IMR-90 (cell line): Measurements from ENCODE around the gene KRTAP10-7. TPM values are rescaled to one million over a fixed set of nuclear protein-coding genes. Genes with fewer than 3 reads are reported as not detected.

Experiments
- ATAC-seq: fragments of 200-7000 bp; cut with Tn5 transposase; 2 replicates; pipeline ENCODE4 v1.9.1; 2020; ENCODE audit warnings: low read depth, mild to moderate bottlenecking, moderate library complexity
- BruUV-seq: library from RNA; stranded (reverse); fragments of 400-500 nt; replicated peaks from 2 replicates; lab custom pipeline; 2021; lab: Mats Ljungman, UMichigan
- CTCF ChIA-PET: fragments of 300-600 bp; formaldehyde crosslinking; extraction: SDS; loops from one replicate; lab custom pipeline; 2021; ENCODE audit warnings: antibody characterized with exemption; lab: Yijun Ruan, JAX
- POLR2A ChIA-PET: fragments of 300-600 bp; sonication (Branson Sonifier 250); formaldehyde crosslinking; loops from one replicate; lab custom pipeline; 2022; ENCODE audit warnings: antibody characterized with exemption; ENCODE audit not compliant: unreplicated experiment; lab: Charles Lee
- DNase-seq: peaks from one replicate; pipeline ENCODE4 v3.0.0; 2013
- H2AFZ ChIP-seq: replicated peaks from 2 replicates; pipeline ENCODE3; 2013; ENCODE audit warnings: low read length, mild to moderate bottlenecking; ENCODE audit not compliant: poor library complexity
- H2AK5ac ChIP-seq: 2 replicates; pipeline ENCODE4 v1.6.1; 2013; ENCODE audit warnings: low read depth, low read length, inconsistent platforms
- H2AK9ac ChIP-seq: replicated peaks from 2 replicates; pipeline ENCODE3; 2013; ENCODE audit warnings: mild to moderate bottlenecking, low read depth, low read length, moderate library complexity; ENCODE audit not compliant: poor library complexity
- H2BK120ac ChIP-seq: 2 replicates; pipeline ENCODE4 v1.6.1; 2013; ENCODE audit warnings: low read depth, low read length, inconsistent platforms
- H2BK15ac ChIP-seq: 3 replicates; pipeline ENCODE4 v1.6.1; 2013; ENCODE audit warnings: low read depth, low read length, inconsistent platforms
- H2BK20ac ChIP-seq: 2 replicates; pipeline ENCODE4 v1.6.1; 2013; ENCODE audit warnings: low read depth, mild to moderate bottlenecking, inconsistent platforms, low read length, moderate library complexity
- H2BK5ac ChIP-seq: 2 replicates; pipeline ENCODE4 v1.6.1; 2013; ENCODE audit warnings: mild to moderate bottlenecking, low read depth, low read length, inconsistent platforms; ENCODE audit not compliant: poor library complexity, severe bottlenecking
- H3K14ac ChIP-seq: replicated peaks from 2 replicates; pipeline ENCODE4 v1.6.1; 2013; ENCODE audit warnings: low read depth, low read length, inconsistent platforms
- H3K18ac ChIP-seq: 2 replicates; pipeline ENCODE4 v1.6.1; 2013; ENCODE audit warnings: low read depth, low read length, control low read depth
- H3K23ac ChIP-seq: 2 replicates; pipeline ENCODE4 v1.6.1; 2013; ENCODE audit warnings: low read depth, low read length, inconsistent platforms
- H3K27ac ChIP-seq: 2 replicates; pipeline ENCODE4 v1.5.1; 2013; ENCODE audit warnings: mild to moderate bottlenecking, control low read depth, low read length; ENCODE audit not compliant: insufficient read depth
- H3K27me3 ChIP-seq: 2 replicates; pipeline ENCODE4 v1.6.1; 2013; ENCODE audit warnings: low read length; ENCODE audit not compliant: control insufficient read depth, insufficient read depth
- H3K36me3 ChIP-seq: 2 replicates; pipeline ENCODE4 v1.6.1; 2013; ENCODE audit warnings: low read length, mixed read lengths; ENCODE audit not compliant: control insufficient read depth, insufficient read depth
- H3K4ac ChIP-seq: 2 replicates; pipeline ENCODE4 v1.6.1; 2013; ENCODE audit warnings: low read depth, low read length, inconsistent platforms
- H3K4me1 ChIP-seq: 2 replicates; pipeline ENCODE4 v1.6.1; 2013; ENCODE audit warnings: low read length, mixed read lengths; ENCODE audit not compliant: control insufficient read depth, insufficient read depth
- H3K4me2 ChIP-seq: 2 replicates; pipeline ENCODE4 v1.6.1; 2013; ENCODE audit warnings: low read depth, mild to moderate bottlenecking, control low read depth, low read length, moderate library complexity
- H3K4me3 ChIP-seq: 2 replicates; pipeline ENCODE4 v1.5.1; 2013; ENCODE audit warnings: low read depth, mild to moderate bottlenecking, control low read depth, low read length, moderate library complexity; ENCODE audit not compliant: insufficient read depth
- H3K56ac ChIP-seq: 2 replicates; pipeline ENCODE4 v1.6.1; 2013; ENCODE audit warnings: low read length, inconsistent platforms; ENCODE audit not compliant: insufficient read depth; ENCODE audit errors: extremely low read depth
- H3K79me1 ChIP-seq, 2 experiments: 2 replicates each; pipeline ENCODE4 v1.6.1; 2013; ENCODE audit warnings: low read length in 2 of 2, inconsistent platforms in 1 of 2, low read depth in 1 of 2
- H3K9ac ChIP-seq: 2 replicates; pipeline ENCODE4 v1.6.1; 2013; ENCODE audit warnings: low read depth, low read length, control low read depth
- H3K9me1 ChIP-seq: 2 replicates; pipeline ENCODE4 v1.6.1; 2013; ENCODE audit warnings: low read length, inconsistent platforms; ENCODE audit not compliant: insufficient read depth
- H3K9me3 ChIP-seq: 2 replicates; pipeline ENCODE4 v1.6.1; 2013; ENCODE audit warnings: low read length; ENCODE audit not compliant: control insufficient read depth, insufficient read depth
- H4K20me1 ChIP-seq: 2 replicates; pipeline ENCODE4 v1.6.1; 2013; ENCODE audit warnings: low read length, inconsistent platforms; ENCODE audit not compliant: insufficient read depth
- H4K5ac ChIP-seq: 2 replicates; pipeline ENCODE4 v1.6.1; 2013; ENCODE audit warnings: mild to moderate bottlenecking, low read depth, low read length, control low read depth
- H4K8ac ChIP-seq, 2 experiments: 2 replicates each; pipeline ENCODE4 v1.6.1; 2013; ENCODE audit warnings: low read depth in 2 of 2, low read length in 2 of 2, control low read depth in 1 of 2, inconsistent platforms in 1 of 2
- H4K91ac ChIP-seq: 2 replicates; pipeline ENCODE4 v1.6.1; 2013; ENCODE audit warnings: low read depth, low read length, inconsistent platforms; ENCODE audit not compliant: insufficient read depth
- BHLHE40 ChIP-seq: fragments of 150-350 bp; IDR thresholded peaks from 2 replicates; pipeline ENCODE4 v1.6.1; 2016; ENCODE audit warnings: mild to moderate bottlenecking, low read depth, low read length
- CEBPB ChIP-seq: IDR thresholded peaks from 2 replicates; pipeline ENCODE4 v1.6.1; 2012; ENCODE audit warnings: low read depth, low read length, improper control_type of control experiment
- CHD1 ChIP-seq: IDR thresholded peaks from 2 replicates; pipeline ENCODE4 v1.6.1; 2012; ENCODE audit warnings: low read depth, low read length, improper control_type of control experiment
- FOS ChIP-seq: fragments of 150-350 bp; IDR thresholded peaks from 2 replicates; pipeline ENCODE4 v1.6.1; 2016; ENCODE audit warnings: low read depth, low read length
- MAFK ChIP-seq: IDR thresholded peaks from 2 replicates; pipeline ENCODE4 v1.6.1; 2012; ENCODE audit warnings: low read depth, low read length, improper control_type of control experiment
- MAZ ChIP-seq: IDR thresholded peaks from 2 replicates; pipeline ENCODE4 v1.6.1; 2012; ENCODE audit warnings: low read depth, mild to moderate bottlenecking, low read length, improper control_type of control experiment, moderate library complexity, borderline replicate concordance
- MXI1 ChIP-seq: IDR thresholded peaks from 2 replicates; pipeline ENCODE4 v1.6.1; 2012; ENCODE audit warnings: low read depth, mild to moderate bottlenecking, low read length, moderate library complexity, borderline replicate concordance
- NFE2L2 ChIP-seq: fragments of 150-350 bp; IDR thresholded peaks from 2 replicates; pipeline ENCODE4 v1.6.1; 2016; ENCODE audit warnings: low read depth, mild to moderate bottlenecking, low read length
- POLR2A ChIP-seq: IDR thresholded peaks from 2 replicates; pipeline ENCODE4 v1.6.1; 2012; ENCODE audit warnings: mild to moderate bottlenecking, low read depth, low read length
- RAD21 ChIP-seq: IDR thresholded peaks from 2 replicates; pipeline ENCODE4 v1.6.1; 2012; ENCODE audit warnings: low read length, improper control_type of control experiment
- RCOR1 ChIP-seq: IDR thresholded peaks from 2 replicates; pipeline ENCODE4 v1.6.1; 2012; ENCODE audit warnings: mild to moderate bottlenecking, low read length, improper control_type of control experiment; ENCODE audit not compliant: insufficient replicate concordance
- RFX5 ChIP-seq: IDR thresholded peaks from 2 replicates; pipeline ENCODE4 v1.8.0; 2012; ENCODE audit warnings: low read depth, mild to moderate bottlenecking, low read length, moderate library complexity
- SMC3 ChIP-seq: fragments of 150-350 bp; IDR thresholded peaks from 2 replicates; pipeline ENCODE4 v1.6.1; 2016; ENCODE audit warnings: low read depth, mild to moderate bottlenecking, antibody characterized with exemption, low read length, moderate library complexity
- WGBS, 2 experiments: methylation state at CpG; one replicate each; pipeline versions ENCODE4 v1.1.5 to v1.1.7; 2013; ENCODE audit warnings: missing lambda C conversion rate in 2 of 2; ENCODE audit not compliant: insufficient read length in 1 of 2; ENCODE audit errors: extremely low coverage in 2 of 2; 5-methylcytosine and 5-hydroxymethylcytosine counted together
- dilution Hi-C: fragments of 300-500 bp; cut with HindIII; formaldehyde crosslinking; loops from one replicate; pipeline ENCODE4 v1.14.3; 2018; ENCODE audit warnings: low sequenced_read_pairs; ENCODE audit not compliant: unreplicated experiment
- in situ Hi-C: fragments of 300-500 bp; cut with MboI; formaldehyde crosslinking; loops from 3 replicates; pipeline ENCODE4 v1.14.3; 2019; ENCODE audit warnings: low sequenced_read_pairs, inconsistent platforms, mixed read lengths
- intact Hi-C: fragments of 100-400 bp; cut with micrococcal nuclease; formaldehyde crosslinking; loops from 2 replicates; pipeline ENCODE4 v1.10.0; 2022
- polyA plus RNA-seq, 3 experiments: library from polyadenylated mRNA; depleted of rRNA; stranded (reverse); fragments of >200 nt; gene quantifications; 2 replicates each; pipeline ENCODE4 v1.2.3, GENCODE V29; 2012; ENCODE audit warnings: low replicate concordance in 1 of 3
- total RNA-seq: library from RNA; depleted of rRNA; stranded (reverse); fragments of >200 nt; gene quantifications from 2 replicates; pipeline ENCODE4 v1.2.3, GENCODE V29; 2012
- TF ChIP-seq, protein P1 (sequence below): conservative IDR thresholded peaks from 2 replicates; pipeline ENCODE4 v1.5.1; 2012; ENCODE audit warnings: mild to moderate bottlenecking, low read depth, low read length, improper control_type of control experiment
- TF ChIP-seq, protein P2 (sequence below): fragments of 150-350 bp; IDR thresholded peaks from 2 replicates; pipeline ENCODE4 v1.6.1; 2017; ENCODE audit warnings: mild to moderate bottlenecking, antibody characterized with exemption, low read length, low read depth
- TF ChIP-seq, protein P3 (sequence below): fragments of 150-350 bp; IDR thresholded peaks from 2 replicates; pipeline ENCODE4 v1.6.1; 2016; ENCODE audit warnings: low read depth, mild to moderate bottlenecking, low read length, moderate library complexity, borderline replicate concordance

The KRTAP10-7 gene
- total and polyA plus RNA-seq, 2 of the 4 experiments (the other 2 are of a cell fraction) = not detected

DNA sequence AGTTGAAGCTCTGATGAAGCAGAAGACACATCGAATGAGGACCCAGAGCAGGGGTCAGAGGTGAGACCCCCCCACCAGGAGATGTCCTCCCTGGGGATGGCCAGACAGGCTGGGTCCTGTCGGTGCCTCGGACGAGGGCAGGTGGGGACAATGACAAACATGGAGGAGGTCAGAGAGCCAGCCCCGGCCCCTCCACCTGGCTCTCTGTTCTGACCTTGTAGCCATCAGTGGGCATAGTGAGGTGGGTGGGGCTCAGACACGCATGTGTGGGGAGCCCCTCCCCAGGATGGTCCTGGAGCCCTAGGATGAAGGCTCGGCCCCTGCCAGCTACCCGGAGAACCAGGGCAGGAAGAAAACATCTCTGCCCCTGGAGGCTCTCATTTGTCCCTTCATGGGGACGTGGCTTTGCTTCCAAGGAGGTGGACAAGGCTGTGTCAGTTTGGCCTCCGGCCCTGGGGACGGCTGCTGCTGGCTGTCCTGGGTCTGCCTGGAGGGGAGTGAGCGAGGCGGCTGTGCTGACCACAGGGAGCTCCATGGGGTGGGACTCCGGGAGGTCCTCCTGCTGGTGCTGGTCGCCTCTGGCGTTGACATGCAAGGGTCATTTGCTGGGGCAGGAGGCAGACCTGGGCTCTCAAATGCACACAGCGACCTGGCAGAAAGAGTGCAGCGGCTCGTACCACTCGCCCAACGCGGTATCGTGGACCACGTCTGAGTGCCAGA lies 10.7 kb upstream of the KRTAP10-7 start:
- H3K14ac ChIP-seq = no peak overlapping the region
- H3K4me2 ChIP-seq = no peak overlapping the region
- H3K4me1 ChIP-seq = no peaks in the 10 kb centered on the region
- H4K20me1 ChIP-seq = no peaks in the 10 kb centered on the region
- DNase-seq (no peak), ATAC-seq (no peak)
- no peaks in the 10 kb centered on the region for H3K36me3 ChIP-seq
- ChIA-PET CTCF (interaction anchor here (0.6 kb wide), 1 partner anchor 570 kb away, joined by 3 read pairs; no protein-coding TSS in a partner anchor), POLR2A (no interaction called here)
- no peak overlapping the region for H3K4me3 ChIP-seq
- H2BK20ac ChIP-seq = no peak overlapping the region
- H3K18ac ChIP-seq = no peak overlapping the region
- no peak overlapping the region for H4K91ac ChIP-seq
- H2BK5ac ChIP-seq = no peak overlapping the region
- no peak overlapping the region for H3K27ac ChIP-seq
- no peak overlapping the region for H2AFZ ChIP-seq
- no peak overlapping the region for H4K8ac ChIP-seq
- H3K56ac ChIP-seq = no peak overlapping the region
- dilution Hi-C loops (no loop called here), in situ Hi-C loops (no loop called here), intact Hi-C loops (no loop called here)
- 61% methylated on average over 11 of the region's 24 CpGs; no CpG with 5 or more reads in 1 of the 2 experiments for WGBS, 2 experiments
- H3K27me3 ChIP-seq = peaks cover 5% of the 10 kb centered on the region; the same call in 1 of the 2 replicates
- no peak overlapping the region for H4K5ac ChIP-seq
- no peak overlapping the region for H3K4ac ChIP-seq
- H2BK120ac ChIP-seq = no peak overlapping the region
- no peaks in the 10 kb centered on the region; the same call in 1 of the 2 replicates for H3K9me3 ChIP-seq
- TF ChIP-seq RAD21 (no peak), CHD1 (no peak), POLR2A (no peak), BHLHE40 (no peak), MXI1 (no peak), MAZ (no peak), CEBPB (no peak), NFE2L2 (no peak), RCOR1 (no peak), MAFK (no peak), SMC3 (no peak), FOS (no peak), RFX5 (no peak)
- TF ChIP-seq, protein P1, sequence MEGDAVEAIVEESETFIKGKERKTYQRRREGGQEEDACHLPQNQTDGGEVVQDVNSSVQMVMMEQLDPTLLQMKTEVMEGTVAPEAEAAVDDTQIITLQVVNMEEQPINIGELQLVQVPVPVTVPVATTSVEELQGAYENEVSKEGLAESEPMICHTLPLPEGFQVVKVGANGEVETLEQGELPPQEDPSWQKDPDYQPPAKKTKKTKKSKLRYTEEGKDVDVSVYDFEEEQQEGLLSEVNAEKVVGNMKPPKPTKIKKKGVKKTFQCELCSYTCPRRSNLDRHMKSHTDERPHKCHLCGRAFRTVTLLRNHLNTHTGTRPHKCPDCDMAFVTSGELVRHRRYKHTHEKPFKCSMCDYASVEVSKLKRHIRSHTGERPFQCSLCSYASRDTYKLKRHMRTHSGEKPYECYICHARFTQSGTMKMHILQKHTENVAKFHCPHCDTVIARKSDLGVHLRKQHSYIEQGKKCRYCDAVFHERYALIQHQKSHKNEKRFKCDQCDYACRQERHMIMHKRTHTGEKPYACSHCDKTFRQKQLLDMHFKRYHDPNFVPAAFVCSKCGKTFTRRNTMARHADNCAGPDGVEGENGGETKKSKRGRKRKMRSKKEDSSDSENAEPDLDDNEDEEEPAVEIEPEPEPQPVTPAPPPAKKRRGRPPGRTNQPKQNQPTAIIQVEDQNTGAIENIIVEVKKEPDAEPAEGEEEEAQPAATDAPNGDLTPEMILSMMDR = no peak
- TF ChIP-seq, protein P2, sequence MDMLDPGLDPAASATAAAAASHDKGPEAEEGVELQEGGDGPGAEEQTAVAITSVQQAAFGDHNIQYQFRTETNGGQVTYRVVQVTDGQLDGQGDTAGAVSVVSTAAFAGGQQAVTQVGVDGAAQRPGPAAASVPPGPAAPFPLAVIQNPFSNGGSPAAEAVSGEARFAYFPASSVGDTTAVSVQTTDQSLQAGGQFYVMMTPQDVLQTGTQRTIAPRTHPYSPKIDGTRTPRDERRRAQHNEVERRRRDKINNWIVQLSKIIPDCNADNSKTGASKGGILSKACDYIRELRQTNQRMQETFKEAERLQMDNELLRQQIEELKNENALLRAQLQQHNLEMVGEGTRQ = no peak
- TF ChIP-seq, protein P3, sequence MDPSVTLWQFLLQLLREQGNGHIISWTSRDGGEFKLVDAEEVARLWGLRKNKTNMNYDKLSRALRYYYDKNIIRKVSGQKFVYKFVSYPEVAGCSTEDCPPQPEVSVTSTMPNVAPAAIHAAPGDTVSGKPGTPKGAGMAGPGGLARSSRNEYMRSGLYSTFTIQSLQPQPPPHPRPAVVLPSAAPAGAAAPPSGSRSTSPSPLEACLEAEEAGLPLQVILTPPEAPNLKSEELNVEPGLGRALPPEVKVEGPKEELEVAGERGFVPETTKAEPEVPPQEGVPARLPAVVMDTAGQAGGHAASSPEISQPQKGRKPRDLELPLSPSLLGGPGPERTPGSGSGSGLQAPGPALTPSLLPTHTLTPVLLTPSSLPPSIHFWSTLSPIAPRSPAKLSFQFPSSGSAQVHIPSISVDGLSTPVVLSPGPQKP = no peak
- H3K79me1 ChIP-seq = no peaks in the 10 kb centered on the region
- no peak overlapping the region for H3K23ac ChIP-seq
- no peaks in the 10 kb centered on the region for H3K9me1 ChIP-seq
- H2BK15ac ChIP-seq = no peak overlapping the region
- no TSS peak for BruUV-seq
- H2AK5ac ChIP-seq = no peak overlapping the region
- no peak overlapping the region for H3K9ac ChIP-seq
- no peak overlapping the region for H2AK9ac ChIP-seq
